ENCODE measurements around the gene NRN1L.
"Not testable (repeated sequence)": the region's sequence is repeated elsewhere in the genome, so short reads cannot be mapped to it uniquely, and the experiment has no call there.

NRN1L gene

GRCh38 chr16:67909056-67909742, 24.5 kb downstream of the NRN1L start:
- no peak overlapping the region for H3K27ac ChIP-seq

GRCh38 chr16:67910158-67910557, 25.5 kb downstream of the NRN1L start:
- no peak for DNase-seq

More at GRCh38 chr16:67909056-67909742, 24.5 kb downstream of the NRN1L start:
- no peak for DNase-seq
- Histone ChIP-seq H3K27me3 (no peaks in the 10 kb centered on the region), H3K4me3 (no peak overlapping the region), H3K36me3 (peaks cover 26 to 42% (median 28%) of the 10 kb centered on the region in 3 donors), H3K4me1 (no peaks in the 10 kb centered on the region), H3K9me3 (no peaks in the 10 kb centered on the region)
- no peak for TF ChIP-seq CTCF (IDR thresholded peaks at IDR 0.05)
- intact Hi-C loops (cut with DNase I; ENCODE audit: low total_unique reads): no loop called here

GRCh38 chr16:67914758-67915495, 30.2 kb downstream of the NRN1L start:
- no peak overlapping the region for H3K4me3 ChIP-seq
- H3K27me3 ChIP-seq: no peaks in the 10 kb centered on the region
- no peaks in the 10 kb centered on the region for H3K9me3 ChIP-seq
- no peak overlapping the region for H3K27ac ChIP-seq
- H3K4me1 ChIP-seq: peaks cover 0 to 41% (median 26%) of the 10 kb centered on the region in 4 donors
- intact Hi-C loops (cut with DNase I; ENCODE audit: low total_unique reads): no loop called here
- no peak for DNase-seq
- peaks cover 12 to 38% (median 13%) of the 10 kb centered on the region in 3 donors for H3K36me3 ChIP-seq
- no peak for TF ChIP-seq CTCF (IDR thresholded peaks at IDR 0.05)

More at GRCh38 chr16:67910158-67910557, 25.5 kb downstream of the NRN1L start:
- no peaks in the 10 kb centered on the region for H3K27me3 ChIP-seq
- intact Hi-C loops (cut with DNase I; ENCODE audit: low total_unique reads): no loop called here
- H3K4me3 ChIP-seq: no peak overlapping the region
- peaks cover 26 to 44% (median 28%) of the 10 kb centered on the region in 3 donors for H3K36me3 ChIP-seq
- no peak for TF ChIP-seq CTCF (IDR thresholded peaks at IDR 0.05)
- no peak overlapping the region for H3K27ac ChIP-seq
- no peaks in the 10 kb centered on the region for H3K9me3 ChIP-seq
- H3K4me1 ChIP-seq: peaks cover 0 to 4% (median 0%) of the 10 kb centered on the region in 4 donors

- peaks cover 0 to 43% (median 26%) of the 10 kb centered on the region in 4 donors for H3K4me1 ChIP-seq
- H3K27ac ChIP-seq; H3K4me3 ChIP-seq; H3K9me3 ChIP-seq; H3K27me3 ChIP-seq; intact Hi-C loops (cut with DNase I; ENCODE audit: low total_unique reads); DNase-seq: not testable (repeated sequence)
- H3K36me3 ChIP-seq: peaks cover 7 to 33% (median 8%) of the 10 kb centered on the region in 3 donors
Observed at GRCh38 chr16:67915496-67915769, 30.7 kb downstream of the NRN1L start.

GRCh38 chr16:67915831-67916723, 31.4 kb downstream of the NRN1L start:
- no peak for DNase-seq
- H3K4me3 ChIP-seq: no peak overlapping the region
- H3K27me3 ChIP-seq: no peaks in the 10 kb centered on the region
- H3K4me1 ChIP-seq: peaks cover 0 to 43% (median 26%) of the 10 kb centered on the region in 4 donors
- TF ChIP-seq CTCF (IDR thresholded peaks at IDR 0.05): no peak
- H3K27ac ChIP-seq: peak overlapping the region; percentile 40 to 57
- H3K9me3 ChIP-seq: no peaks in the 10 kb centered on the region
- peaks cover under 1 to 26% (median 2%) of the 10 kb centered on the region in 3 donors for H3K36me3 ChIP-seq
- intact Hi-C loops (cut with DNase I; ENCODE audit: low total_unique reads): no loop called here

Data from tibial artery (tissue), 4 donors.